ENCODE results near the gene RAPGEF4.

DNA sequence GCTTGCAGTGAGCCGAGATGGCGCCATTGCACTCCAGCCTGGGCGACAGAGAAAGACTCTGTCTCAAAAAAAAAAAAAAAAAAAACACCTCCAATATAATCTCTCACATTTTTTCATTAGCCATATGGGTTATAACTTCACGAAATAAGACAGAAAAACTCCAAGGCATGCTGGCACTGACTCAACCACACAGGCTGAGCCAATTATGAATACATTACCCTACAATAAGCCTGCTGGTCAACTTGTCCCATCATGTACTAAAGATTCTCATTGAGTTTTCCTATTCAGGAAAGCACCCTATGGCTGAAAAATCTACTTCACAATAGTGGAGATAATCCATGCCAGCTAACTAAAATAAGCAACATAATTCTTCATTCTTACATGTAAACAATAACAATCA lies 327.2 kb downstream of the RAPGEF4 start:
- TF ChIP-seq, protein P1, sequence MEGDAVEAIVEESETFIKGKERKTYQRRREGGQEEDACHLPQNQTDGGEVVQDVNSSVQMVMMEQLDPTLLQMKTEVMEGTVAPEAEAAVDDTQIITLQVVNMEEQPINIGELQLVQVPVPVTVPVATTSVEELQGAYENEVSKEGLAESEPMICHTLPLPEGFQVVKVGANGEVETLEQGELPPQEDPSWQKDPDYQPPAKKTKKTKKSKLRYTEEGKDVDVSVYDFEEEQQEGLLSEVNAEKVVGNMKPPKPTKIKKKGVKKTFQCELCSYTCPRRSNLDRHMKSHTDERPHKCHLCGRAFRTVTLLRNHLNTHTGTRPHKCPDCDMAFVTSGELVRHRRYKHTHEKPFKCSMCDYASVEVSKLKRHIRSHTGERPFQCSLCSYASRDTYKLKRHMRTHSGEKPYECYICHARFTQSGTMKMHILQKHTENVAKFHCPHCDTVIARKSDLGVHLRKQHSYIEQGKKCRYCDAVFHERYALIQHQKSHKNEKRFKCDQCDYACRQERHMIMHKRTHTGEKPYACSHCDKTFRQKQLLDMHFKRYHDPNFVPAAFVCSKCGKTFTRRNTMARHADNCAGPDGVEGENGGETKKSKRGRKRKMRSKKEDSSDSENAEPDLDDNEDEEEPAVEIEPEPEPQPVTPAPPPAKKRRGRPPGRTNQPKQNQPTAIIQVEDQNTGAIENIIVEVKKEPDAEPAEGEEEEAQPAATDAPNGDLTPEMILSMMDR (IDR thresholded peaks at IDR 0.05 in 2 of 3, conservative IDR thresholded peaks at IDR 0.05 in 1 of 3; ENCODE audit: borderline replicate concordance in 1 of 3, insufficient read depth in 1 of 3, low read depth in 2 of 3, low read length in 2 of 3) = no peak
- TF ChIP-seq, protein P2, sequence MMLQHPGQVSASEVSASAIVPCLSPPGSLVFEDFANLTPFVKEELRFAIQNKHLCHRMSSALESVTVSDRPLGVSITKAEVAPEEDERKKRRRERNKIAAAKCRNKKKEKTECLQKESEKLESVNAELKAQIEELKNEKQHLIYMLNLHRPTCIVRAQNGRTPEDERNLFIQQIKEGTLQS (IDR thresholded peaks at IDR 0.05) = no peak
- TF ChIP-seq RAD21 (IDR thresholded peaks at IDR 0.05; ENCODE audit: low read depth) (no peak), POLR2A (IDR thresholded peaks at IDR 0.05; ENCODE audit: borderline replicate concordance, extremely low read depth, insufficient read depth, insufficient read length) (no peak), TCF7L2 (IDR thresholded peaks at IDR 0.05; ENCODE audit: borderline replicate concordance, extremely low read depth, insufficient read depth, insufficient read length) (no peak), EZH2 (IDR thresholded peaks at IDR 0.05) (no peak), SIN3A (IDR thresholded peaks at IDR 0.05; ENCODE audit: low read depth) (no peak), ELF1 (IDR thresholded peaks at IDR 0.05; ENCODE audit: borderline replicate concordance, low read depth) (no peak), POLR2AphosphoS5 (IDR thresholded peaks at IDR 0.05; ENCODE audit: low read depth, low read length) (no peak)
- TF ChIP-seq, protein P3, sequence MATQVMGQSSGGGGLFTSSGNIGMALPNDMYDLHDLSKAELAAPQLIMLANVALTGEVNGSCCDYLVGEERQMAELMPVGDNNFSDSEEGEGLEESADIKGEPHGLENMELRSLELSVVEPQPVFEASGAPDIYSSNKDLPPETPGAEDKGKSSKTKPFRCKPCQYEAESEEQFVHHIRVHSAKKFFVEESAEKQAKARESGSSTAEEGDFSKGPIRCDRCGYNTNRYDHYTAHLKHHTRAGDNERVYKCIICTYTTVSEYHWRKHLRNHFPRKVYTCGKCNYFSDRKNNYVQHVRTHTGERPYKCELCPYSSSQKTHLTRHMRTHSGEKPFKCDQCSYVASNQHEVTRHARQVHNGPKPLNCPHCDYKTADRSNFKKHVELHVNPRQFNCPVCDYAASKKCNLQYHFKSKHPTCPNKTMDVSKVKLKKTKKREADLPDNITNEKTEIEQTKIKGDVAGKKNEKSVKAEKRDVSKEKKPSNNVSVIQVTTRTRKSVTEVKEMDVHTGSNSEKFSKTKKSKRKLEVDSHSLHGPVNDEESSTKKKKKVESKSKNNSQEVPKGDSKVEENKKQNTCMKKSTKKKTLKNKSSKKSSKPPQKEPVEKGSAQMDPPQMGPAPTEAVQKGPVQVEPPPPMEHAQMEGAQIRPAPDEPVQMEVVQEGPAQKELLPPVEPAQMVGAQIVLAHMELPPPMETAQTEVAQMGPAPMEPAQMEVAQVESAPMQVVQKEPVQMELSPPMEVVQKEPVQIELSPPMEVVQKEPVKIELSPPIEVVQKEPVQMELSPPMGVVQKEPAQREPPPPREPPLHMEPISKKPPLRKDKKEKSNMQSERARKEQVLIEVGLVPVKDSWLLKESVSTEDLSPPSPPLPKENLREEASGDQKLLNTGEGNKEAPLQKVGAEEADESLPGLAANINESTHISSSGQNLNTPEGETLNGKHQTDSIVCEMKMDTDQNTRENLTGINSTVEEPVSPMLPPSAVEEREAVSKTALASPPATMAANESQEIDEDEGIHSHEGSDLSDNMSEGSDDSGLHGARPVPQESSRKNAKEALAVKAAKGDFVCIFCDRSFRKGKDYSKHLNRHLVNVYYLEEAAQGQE (IDR thresholded peaks at IDR 0.05; ENCODE audit: low read depth) = no peak
